ENCODE results near the gene FBLN1. TPM values are rescaled to one million over a fixed set of nuclear protein-coding genes. Genes with fewer than 3 reads are reported as not detected.
"Not testable (repeated sequence)": the region's sequence is repeated elsewhere in the genome, so short reads cannot be mapped to it uniquely, and the experiment has no call there.

Gene FBLN1
- total RNA-seq, 1 experiment from 2014 or later, result 21.0 TPM

GRCh38 chr22:45602824-45603595, 100.3 kb downstream of the FBLN1 start:
- peak in 1 of 2 experiments; percentile 42 for DNase-seq
- H3K27ac ChIP-seq, result no peak overlapping the region

GRCh38 chr22:45603619-45604018, 100.9 kb downstream of the FBLN1 start:
- no peak for DNase-seq
- Histone ChIP-seq H3K4me1 (peaks cover 7% of the 10 kb centered on the region), H3K36me3 (no peaks in the 10 kb centered on the region), H3K27ac (no peak overlapping the region), H3K27me3 (no peaks in the 10 kb centered on the region), H3K4me3 (no peak overlapping the region), H3K9me3 (replicated peaks) (no peaks in the 10 kb centered on the region)

More at GRCh38 chr22:45602824-45603595, 100.3 kb downstream of the FBLN1 start:
- Histone ChIP-seq H3K4me1 (peaks cover 3% of the 10 kb centered on the region; the same call in 1 of the 2 replicates), H3K27me3 (no peaks in the 10 kb centered on the region), H3K9me3 (replicated peaks) (no peaks in the 10 kb centered on the region), H3K36me3 (no peaks in the 10 kb centered on the region), H3K4me3 (no peak overlapping the region)

GRCh38 chr22:45608045-45608444, 105.4 kb downstream of the FBLN1 start:
- not testable (repeated sequence) for H3K9me3 ChIP-seq (replicated peaks); DNase-seq; H3K27ac ChIP-seq; H3K4me3 ChIP-seq; H3K36me3 ChIP-seq; H3K27me3 ChIP-seq
- H3K4me1 ChIP-seq, result peaks cover 17% of the 10 kb centered on the region

- DNase-seq, result peak; percentile 75 to 81
- H3K27me3 ChIP-seq, result no peaks in the 10 kb centered on the region
- no peaks in the 10 kb centered on the region for H3K9me3 ChIP-seq (replicated peaks)
- H3K4me1 ChIP-seq, result peaks cover 18% of the 10 kb centered on the region
- no peak overlapping the region for H3K4me3 ChIP-seq
- no peak overlapping the region for H3K27ac ChIP-seq
- no peaks in the 10 kb centered on the region for H3K36me3 ChIP-seq
These were observed 106.1 kb downstream of the FBLN1 start for GRCh38 chr22:45608763-45609180.

- H3K27ac ChIP-seq, result peak overlapping the region; percentile 66
- peak overlapping the region; percentile 25 for H3K4me3 ChIP-seq
- H3K9me3 ChIP-seq (replicated peaks), result no peaks in the 10 kb centered on the region
- H3K4me1 ChIP-seq, result peaks cover 16% of the 10 kb centered on the region
- DNase-seq, result peak; percentile 82
- no peaks in the 10 kb centered on the region for H3K36me3 ChIP-seq
- H3K27me3 ChIP-seq, result no peaks in the 10 kb centered on the region
These were observed 109.8 kb downstream of the FBLN1 start for GRCh38 chr22:45612451-45612901.

- no peaks in the 10 kb centered on the region for H3K9me3 ChIP-seq (replicated peaks)
- H3K36me3 ChIP-seq, result no peaks in the 10 kb centered on the region
- H3K4me1 ChIP-seq, result peaks cover 16% of the 10 kb centered on the region
- peak overlapping the region; percentile 66 for H3K27ac ChIP-seq
- DNase-seq, result peak in 1 of 2 experiments; percentile 29
- H3K4me3 ChIP-seq, result peak overlapping the region; percentile 25
- no peaks in the 10 kb centered on the region for H3K27me3 ChIP-seq
These were observed 110.3 kb downstream of the FBLN1 start for GRCh38 chr22:45612940-45613339.

GRCh38 chr22:45615364-45615763, 112.7 kb downstream of the FBLN1 start:
- Histone ChIP-seq H3K27me3 (no peaks in the 10 kb centered on the region), H3K36me3 (no peaks in the 10 kb centered on the region), H3K9me3 (replicated peaks) (no peaks in the 10 kb centered on the region), H3K27ac (no peak overlapping the region), H3K4me1 (peaks cover 7% of the 10 kb centered on the region; the same call in 1 of the 2 replicates), H3K4me3 (no peak overlapping the region)
- DNase-seq, result no peak

- no peak for DNase-seq
- no peak overlapping the region for H3K27ac ChIP-seq
- H3K4me3 ChIP-seq, result no peak overlapping the region
- H3K9me3 ChIP-seq (replicated peaks), result no peaks in the 10 kb centered on the region
- peaks cover 5% of the 10 kb centered on the region; the same call in 1 of the 2 replicates for H3K4me1 ChIP-seq
- H3K36me3 ChIP-seq, result no peaks in the 10 kb centered on the region
- H3K27me3 ChIP-seq, result no peaks in the 10 kb centered on the region
These were observed 113.7 kb downstream of the FBLN1 start for GRCh38 chr22:45616432-45616831.

- Histone ChIP-seq H3K36me3 (no peaks in the 10 kb centered on the region), H3K27me3 (no peaks in the 10 kb centered on the region)
These were observed 115.3 kb downstream of the FBLN1 start for GRCh38 chr22:45617948-45618347.

GRCh38 chr22:45620706-45621105, 118.0 kb downstream of the FBLN1 start:
- no peaks in the 10 kb centered on the region for H3K9me3 ChIP-seq (replicated peaks)
- H3K27ac ChIP-seq, result no peak overlapping the region
- H3K4me3 ChIP-seq, result no peak overlapping the region
- H3K27me3 ChIP-seq, result no peaks in the 10 kb centered on the region
- H3K4me1 ChIP-seq, result no peaks in the 10 kb centered on the region
- no peak for DNase-seq
- no peaks in the 10 kb centered on the region for H3K36me3 ChIP-seq

More at GRCh38 chr22:45617948-45618347, 115.3 kb downstream of the FBLN1 start:
- DNase-seq, result no peak
- Histone ChIP-seq H3K4me1 (peaks cover 2% of the 10 kb centered on the region; the same call in 1 of the 2 replicates), H3K9me3 (replicated peaks) (no peaks in the 10 kb centered on the region), H3K27ac (no peak overlapping the region), H3K4me3 (no peak overlapping the region)

- Histone ChIP-seq H3K36me3 (no peaks in the 10 kb centered on the region), H3K4me1 (no peaks in the 10 kb centered on the region), H3K27ac (no peak overlapping the region), H3K9me3 (replicated peaks) (no peaks in the 10 kb centered on the region), H3K27me3 (no peaks in the 10 kb centered on the region), H3K4me3 (no peak overlapping the region)
- DNase-seq, result no peak
These were observed 119.3 kb downstream of the FBLN1 start for GRCh38 chr22:45621836-45622600.

GRCh38 chr22:45623464-45624145, 120.9 kb downstream of the FBLN1 start:
- H3K36me3 ChIP-seq; H3K9me3 ChIP-seq (replicated peaks); H3K27ac ChIP-seq; H3K4me3 ChIP-seq; H3K27me3 ChIP-seq; DNase-seq; H3K4me1 ChIP-seq: not testable (repeated sequence)

GRCh38 chr22:45626198-45626651, 123.5 kb downstream of the FBLN1 start:
- Histone ChIP-seq H3K9me3 (replicated peaks) (no peaks in the 10 kb centered on the region), H3K27ac (no peak overlapping the region), H3K4me3 (no peak overlapping the region), H3K4me1 (no peaks in the 10 kb centered on the region), H3K27me3 (no peaks in the 10 kb centered on the region), H3K36me3 (no peaks in the 10 kb centered on the region)
- DNase-seq, result no peak

GRCh38 chr22:45627489-45628233, 125.0 kb downstream of the FBLN1 start:
- no peak overlapping the region for H3K27ac ChIP-seq
- no peak for DNase-seq
- H3K4me1 ChIP-seq, result no peaks in the 10 kb centered on the region
- H3K27me3 ChIP-seq, result no peaks in the 10 kb centered on the region; the same call in 1 of the 2 replicates
- no peaks in the 10 kb centered on the region for H3K36me3 ChIP-seq
- H3K4me3 ChIP-seq, result no peak overlapping the region
- no peaks in the 10 kb centered on the region for H3K9me3 ChIP-seq (replicated peaks)
